HCT116 (cell line): ENCODE results near the gene RAVER2. TPM values are rescaled to one million over a fixed set of nuclear protein-coding genes. Genes with fewer than 3 reads are reported as not detected.

ENCODE experiments used
- ATAC-seq: fragments of 200-7000 bp; cut with Tn5 transposase; 2 replicates; pipeline ENCODE4 v1.9.1; 2020; ENCODE audit warnings: mild to moderate bottlenecking, moderate library complexity
- BruUV-seq: library from RNA; stranded (reverse); fragments of 400-500 nt; replicated peaks from 2 replicates; lab custom pipeline; 2021; lab: Mats Ljungman, UMichigan
- CTCF ChIA-PET: fragments of 300-600 bp; sonication (Branson Sonifier 250); formaldehyde crosslinking; loops from one replicate; lab custom pipeline; 2021; ENCODE audit warnings: antibody characterized with exemption; lab: Charles Lee
- POLR2A ChIA-PET: fragments of 300-600, 350-600 bp; sonication (Branson Sonifier 250); formaldehyde crosslinking; loops from one replicate; lab custom pipeline; 2021; ENCODE audit warnings: antibody characterized with exemption; lab: Charles Lee
- RAD21 ChIA-PET, 2 experiments: fragments of 300-600 bp; sonication (Branson Sonifier 250); formaldehyde crosslinking; loops; one replicate each; lab custom pipeline; 2023; ENCODE audit warnings: low total read pairs in 2 of 2; ENCODE audit not compliant: uncharacterized antibody in 2 of 2, unreplicated experiment in 2 of 2, low non-redundant PET in 1 of 2; lab: Charles Lee
- DNase-seq: peaks from one replicate; pipeline ENCODE4 v3.0.0-alpha.2; 2010; ENCODE audit warnings: low read depth, low spot score
- H2AFZ ChIP-seq: fragments of 200-600 bp; shearing (Covaris generic), sonication (generic); 2 replicates; pipeline ENCODE4 v1.6.1; 2017; ENCODE audit warnings: low read depth, mixed run types, mixed read lengths, antibody characterized with exemption, low read length; ENCODE audit not compliant: poor library complexity, severe bottlenecking
- H3K27ac ChIP-seq: 2 replicates; pipeline ENCODE4 v1.5.1; 2012; ENCODE audit warnings: low read depth, low read length
- H3K27me3 ChIP-seq: fragments of 200-600 bp; sonication (generic); 2 replicates; pipeline ENCODE4 v1.6.1; 2016; ENCODE audit warnings: mixed run types, low read length, mixed read lengths; ENCODE audit not compliant: insufficient read depth
- H3K36me3 ChIP-seq, 2 experiments: fragments of 200-500 bp in 1 of 2; fragments of 200-600 bp in 1 of 2; sonication (Bioruptor generic) in 1 of 2; sonication (generic) in 1 of 2; 2 replicates each; pipeline versions ENCODE4 v1.5.1 to v1.6.1; 2014 to 2016; ENCODE audit warnings: low read length in 2 of 2, inconsistent platforms in 1 of 2, mixed read lengths in 1 of 2, mixed run types in 1 of 2; ENCODE audit not compliant: insufficient read depth in 2 of 2, control insufficient read depth in 1 of 2
- H3K4me1 ChIP-seq, 2 experiments: fragments of 200-600 bp in 1 of 2; sonication (generic) in 1 of 2; 2 replicates each; pipeline versions ENCODE4 v1.5.1 to v1.6.1; 2012 to 2017; ENCODE audit warnings: low read length in 2 of 2, inconsistent platforms in 1 of 2, mild to moderate bottlenecking in 1 of 2, mixed read lengths in 1 of 2, mixed run types in 1 of 2, moderate library complexity in 1 of 2; ENCODE audit not compliant: insufficient read depth in 2 of 2, control insufficient read depth in 1 of 2
- H3K4me2 ChIP-seq: fragments of 200-600 bp; sonication (generic); 2 replicates; pipeline ENCODE4 v1.6.1; 2017; ENCODE audit warnings: mixed run types, low read length, mixed read lengths
- H3K4me3 ChIP-seq, 2 experiments: fragments of 200-600 bp in 1 of 2; sonication (generic) in 1 of 2; replicated peaks in 1 of 2; 2 replicates each; pipeline ENCODE4 v1.5.1; 2011 to 2016; ENCODE audit warnings: low read length in 2 of 2, control low read depth in 1 of 2, low read depth in 1 of 2, mild to moderate bottlenecking in 1 of 2, mixed read lengths in 1 of 2, mixed run types in 1 of 2
- H3K79me2 ChIP-seq: fragments of 200-600 bp; sonication (generic); 2 replicates; pipeline ENCODE4 v1.6.1; 2017; ENCODE audit warnings: mild to moderate bottlenecking, mixed run types, low read length, moderate library complexity, mixed read lengths; ENCODE audit not compliant: insufficient read depth
- H3K9ac ChIP-seq: fragments of 200-600 bp; sonication (generic); 2 replicates; pipeline ENCODE4 v1.6.1; 2016; ENCODE audit warnings: low read length, mixed read lengths
- H3K9me2 ChIP-seq: fragments of 200-600 bp; sonication (generic), shearing (Covaris generic); 2 replicates; pipeline ENCODE4 v1.6.1; 2017; ENCODE audit warnings: mixed run types, mild to moderate bottlenecking, moderate library complexity; ENCODE audit not compliant: insufficient read depth
- H3K9me3 ChIP-seq, 2 experiments: fragments of 200-500 bp in 1 of 2; fragments of 200-600 bp in 1 of 2; sonication (Bioruptor generic) in 1 of 2; sonication (generic) in 1 of 2; 2 replicates each; pipeline ENCODE4 v1.6.1; 2014 to 2017; ENCODE audit warnings: low read length in 2 of 2, mixed read lengths in 2 of 2, inconsistent platforms in 1 of 2, low read depth in 1 of 2, mild to moderate bottlenecking in 1 of 2, mixed run types in 1 of 2, moderate library complexity in 1 of 2; ENCODE audit not compliant: control insufficient read depth in 1 of 2, insufficient read depth in 1 of 2
- H4K20me1 ChIP-seq: fragments of 200-600 bp; sonication (generic), shearing (Covaris generic); 2 replicates; pipeline ENCODE4 v1.6.1; 2017; ENCODE audit warnings: mixed run types, mild to moderate bottlenecking, moderate library complexity; ENCODE audit not compliant: insufficient read depth
- CEBPB ChIP-seq: IDR thresholded peaks from 2 replicates; pipeline ENCODE4 v1.6.1; 2012; ENCODE audit warnings: low read depth
- POLR2A ChIP-seq: IDR thresholded peaks from 2 replicates; pipeline ENCODE4 v1.7.0; 2011; ENCODE audit warnings: borderline replicate concordance; ENCODE audit not compliant: insufficient read depth, insufficient read length; ENCODE audit errors: extremely low read depth
- POLR2AphosphoS5 ChIP-seq: IDR thresholded peaks from 2 replicates; pipeline ENCODE4 v1.6.1; 2011; ENCODE audit warnings: mild to moderate bottlenecking, low read depth, low read length, moderate library complexity
- RAD21 ChIP-seq: IDR thresholded peaks from 2 replicates; pipeline ENCODE4 v1.6.1; 2012; ENCODE audit warnings: low read depth, mild to moderate bottlenecking
- ZFX ChIP-seq: fragments of 450-650 bp; IDR thresholded peaks from 2 replicates; pipeline ENCODE4 v1.6.1; 2017
- ZNF274 ChIP-seq: fragments of 200-500 bp; sonication (Bioruptor generic); IDR thresholded peaks from 2 replicates; pipeline ENCODE4 v1.6.1; 2014; ENCODE audit warnings: mild to moderate bottlenecking, low read depth, low read length, inconsistent platforms
- intact Hi-C: fragments of 100-400 bp; cut with micrococcal nuclease; formaldehyde crosslinking; loops from 2 replicates; pipeline ENCODE4 v1.10.0; 2022
- total RNA-seq: library from RNA; stranded (reverse); gene quantifications from one replicate; pipeline ENCODE4 v1.2.1, GENCODE V29; 2021; ENCODE audit not compliant: unreplicated experiment
- TF ChIP-seq, protein P1 (sequence below), 3 experiments: fragments of 200-600 bp in 1 of 3; sonication (generic) in 1 of 3; IDR thresholded peaks in 2 of 3; conservative IDR thresholded peaks in 1 of 3; 2 replicates each; pipeline ENCODE4 v1.5.1; 2012 to 2017; ENCODE audit warnings: low read depth in 2 of 3, low read length in 2 of 3, antibody characterized with exemption in 1 of 3, borderline replicate concordance in 1 of 3, control low read depth in 1 of 3, mild to moderate bottlenecking in 1 of 3, mixed read lengths in 1 of 3, mixed run types in 1 of 3, moderate library complexity in 1 of 3; ENCODE audit not compliant: insufficient read depth in 1 of 3
- TF ChIP-seq, protein P2 (sequence below): IDR thresholded peaks from 2 replicates; pipeline ENCODE4 v1.6.1; 2011; ENCODE audit warnings: mild to moderate bottlenecking, low read length, moderate library complexity; ENCODE audit not compliant: insufficient replicate concordance; ENCODE audit errors: extremely low read depth
- TF ChIP-seq, protein P3 (sequence below): IDR thresholded peaks from 2 replicates; pipeline ENCODE4 v1.6.1; 2012; ENCODE audit warnings: low read depth

RAVER2 gene
- total RNA-seq, 1 experiment from 2014 or later, result 23.2 TPM

DNA sequence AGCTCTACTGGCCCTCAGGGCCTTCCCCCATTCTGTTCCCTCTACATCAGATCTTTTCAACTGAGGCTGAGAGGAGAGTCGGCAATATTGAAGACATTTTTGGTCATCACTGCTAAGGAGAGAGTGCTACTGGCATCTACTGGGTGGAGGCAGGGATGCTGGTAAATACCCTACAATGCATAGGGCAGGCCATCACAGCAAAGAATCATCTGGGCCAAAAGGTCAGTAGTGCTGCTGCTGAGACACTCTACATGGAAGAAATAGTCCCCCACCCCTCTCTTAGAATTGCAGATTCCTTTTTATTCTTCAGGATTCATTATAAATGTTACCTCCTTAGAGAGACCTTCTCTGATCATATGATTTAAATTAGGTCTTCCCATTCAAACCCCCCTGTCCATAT is 127.2 kb downstream of the RAVER2 start:
- Histone ChIP-seq H4K20me1 (no peaks in the 10 kb centered on the region), H3K79me2 (no peaks in the 10 kb centered on the region), H3K9me2 (no peaks in the 10 kb centered on the region), H2AFZ (no peak overlapping the region), H3K27me3 (no peaks in the 10 kb centered on the region), H3K9ac (no peak overlapping the region), H3K27ac (no peak overlapping the region), H3K4me2 (no peak overlapping the region), H3K9me3 (no peaks in the 10 kb centered on the region), H3K36me3 (no peaks in the 10 kb centered on the region), H3K4me1 (no peaks in the 10 kb centered on the region), H3K4me3 (no peak overlapping the region)
- CTCF ChIA-PET, result no interaction called here
- intact Hi-C loops, result no loop called here
- BruUV-seq, result no TSS peak
- RAD21 ChIA-PET, result no interaction called here
- DNase-seq (no peak), ATAC-seq (no peak)
- TF ChIP-seq, protein P1, sequence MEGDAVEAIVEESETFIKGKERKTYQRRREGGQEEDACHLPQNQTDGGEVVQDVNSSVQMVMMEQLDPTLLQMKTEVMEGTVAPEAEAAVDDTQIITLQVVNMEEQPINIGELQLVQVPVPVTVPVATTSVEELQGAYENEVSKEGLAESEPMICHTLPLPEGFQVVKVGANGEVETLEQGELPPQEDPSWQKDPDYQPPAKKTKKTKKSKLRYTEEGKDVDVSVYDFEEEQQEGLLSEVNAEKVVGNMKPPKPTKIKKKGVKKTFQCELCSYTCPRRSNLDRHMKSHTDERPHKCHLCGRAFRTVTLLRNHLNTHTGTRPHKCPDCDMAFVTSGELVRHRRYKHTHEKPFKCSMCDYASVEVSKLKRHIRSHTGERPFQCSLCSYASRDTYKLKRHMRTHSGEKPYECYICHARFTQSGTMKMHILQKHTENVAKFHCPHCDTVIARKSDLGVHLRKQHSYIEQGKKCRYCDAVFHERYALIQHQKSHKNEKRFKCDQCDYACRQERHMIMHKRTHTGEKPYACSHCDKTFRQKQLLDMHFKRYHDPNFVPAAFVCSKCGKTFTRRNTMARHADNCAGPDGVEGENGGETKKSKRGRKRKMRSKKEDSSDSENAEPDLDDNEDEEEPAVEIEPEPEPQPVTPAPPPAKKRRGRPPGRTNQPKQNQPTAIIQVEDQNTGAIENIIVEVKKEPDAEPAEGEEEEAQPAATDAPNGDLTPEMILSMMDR (IDR thresholded peaks at IDR 0.05 in 2 of 3, conservative IDR thresholded peaks at IDR 0.05 in 1 of 3; ENCODE audit: borderline replicate concordance in 1 of 3, insufficient read depth in 1 of 3, low read depth in 2 of 3, low read length in 2 of 3), result no peak
- no peak for TF ChIP-seq ZNF274
- TF ChIP-seq CEBPB, result no peak
- TF ChIP-seq, protein P2, sequence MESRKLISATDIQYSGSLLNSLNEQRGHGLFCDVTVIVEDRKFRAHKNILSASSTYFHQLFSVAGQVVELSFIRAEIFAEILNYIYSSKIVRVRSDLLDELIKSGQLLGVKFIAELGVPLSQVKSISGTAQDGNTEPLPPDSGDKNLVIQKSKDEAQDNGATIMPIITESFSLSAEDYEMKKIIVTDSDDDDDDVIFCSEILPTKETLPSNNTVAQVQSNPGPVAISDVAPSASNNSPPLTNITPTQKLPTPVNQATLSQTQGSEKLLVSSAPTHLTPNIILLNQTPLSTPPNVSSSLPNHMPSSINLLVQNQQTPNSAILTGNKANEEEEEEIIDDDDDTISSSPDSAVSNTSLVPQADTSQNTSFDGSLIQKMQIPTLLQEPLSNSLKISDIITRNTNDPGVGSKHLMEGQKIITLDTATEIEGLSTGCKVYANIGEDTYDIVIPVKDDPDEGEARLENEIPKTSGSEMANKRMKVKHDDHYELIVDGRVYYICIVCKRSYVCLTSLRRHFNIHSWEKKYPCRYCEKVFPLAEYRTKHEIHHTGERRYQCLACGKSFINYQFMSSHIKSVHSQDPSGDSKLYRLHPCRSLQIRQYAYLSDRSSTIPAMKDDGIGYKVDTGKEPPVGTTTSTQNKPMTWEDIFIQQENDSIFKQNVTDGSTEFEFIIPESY, result no peak
- TF ChIP-seq RAD21, result no peak
- TF ChIP-seq POLR2A, result no peak
- TF ChIP-seq, protein P3, sequence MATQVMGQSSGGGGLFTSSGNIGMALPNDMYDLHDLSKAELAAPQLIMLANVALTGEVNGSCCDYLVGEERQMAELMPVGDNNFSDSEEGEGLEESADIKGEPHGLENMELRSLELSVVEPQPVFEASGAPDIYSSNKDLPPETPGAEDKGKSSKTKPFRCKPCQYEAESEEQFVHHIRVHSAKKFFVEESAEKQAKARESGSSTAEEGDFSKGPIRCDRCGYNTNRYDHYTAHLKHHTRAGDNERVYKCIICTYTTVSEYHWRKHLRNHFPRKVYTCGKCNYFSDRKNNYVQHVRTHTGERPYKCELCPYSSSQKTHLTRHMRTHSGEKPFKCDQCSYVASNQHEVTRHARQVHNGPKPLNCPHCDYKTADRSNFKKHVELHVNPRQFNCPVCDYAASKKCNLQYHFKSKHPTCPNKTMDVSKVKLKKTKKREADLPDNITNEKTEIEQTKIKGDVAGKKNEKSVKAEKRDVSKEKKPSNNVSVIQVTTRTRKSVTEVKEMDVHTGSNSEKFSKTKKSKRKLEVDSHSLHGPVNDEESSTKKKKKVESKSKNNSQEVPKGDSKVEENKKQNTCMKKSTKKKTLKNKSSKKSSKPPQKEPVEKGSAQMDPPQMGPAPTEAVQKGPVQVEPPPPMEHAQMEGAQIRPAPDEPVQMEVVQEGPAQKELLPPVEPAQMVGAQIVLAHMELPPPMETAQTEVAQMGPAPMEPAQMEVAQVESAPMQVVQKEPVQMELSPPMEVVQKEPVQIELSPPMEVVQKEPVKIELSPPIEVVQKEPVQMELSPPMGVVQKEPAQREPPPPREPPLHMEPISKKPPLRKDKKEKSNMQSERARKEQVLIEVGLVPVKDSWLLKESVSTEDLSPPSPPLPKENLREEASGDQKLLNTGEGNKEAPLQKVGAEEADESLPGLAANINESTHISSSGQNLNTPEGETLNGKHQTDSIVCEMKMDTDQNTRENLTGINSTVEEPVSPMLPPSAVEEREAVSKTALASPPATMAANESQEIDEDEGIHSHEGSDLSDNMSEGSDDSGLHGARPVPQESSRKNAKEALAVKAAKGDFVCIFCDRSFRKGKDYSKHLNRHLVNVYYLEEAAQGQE, result no peak
- no peak for TF ChIP-seq ZFX
- no peak for TF ChIP-seq POLR2AphosphoS5
- POLR2A ChIA-PET, result no interaction called here
